H4 (cell line): ENCODE results near the gene GRM7. TPM values are rescaled to one million over a fixed set of nuclear protein-coding genes. Genes with fewer than 3 reads are reported as not detected.

Experiments
- DNase-seq: peaks from one replicate; pipeline ENCODE4 v3.0.0-alpha.2; 2015; ENCODE audit warnings: low spot score
- total RNA-seq: library from RNA; depleted of rRNA; stranded (reverse); fragments of >200 nt; shearing (Covaris generic); gene quantifications from 2 replicates; pipeline ENCODE4 v1.2.3, GENCODE V29; 2014

The GRM7 gene
- total RNA-seq, 1 experiment from 2014 or later, result not detected

GRCh38 chr3:6971933-6972332 lies 111.0 kb downstream of the GRM7 start:
- DNase-seq, result no peak

GRCh38 chr3:6985848-6986247 lies 124.9 kb downstream of the GRM7 start:
- no peak for DNase-seq

DNA sequence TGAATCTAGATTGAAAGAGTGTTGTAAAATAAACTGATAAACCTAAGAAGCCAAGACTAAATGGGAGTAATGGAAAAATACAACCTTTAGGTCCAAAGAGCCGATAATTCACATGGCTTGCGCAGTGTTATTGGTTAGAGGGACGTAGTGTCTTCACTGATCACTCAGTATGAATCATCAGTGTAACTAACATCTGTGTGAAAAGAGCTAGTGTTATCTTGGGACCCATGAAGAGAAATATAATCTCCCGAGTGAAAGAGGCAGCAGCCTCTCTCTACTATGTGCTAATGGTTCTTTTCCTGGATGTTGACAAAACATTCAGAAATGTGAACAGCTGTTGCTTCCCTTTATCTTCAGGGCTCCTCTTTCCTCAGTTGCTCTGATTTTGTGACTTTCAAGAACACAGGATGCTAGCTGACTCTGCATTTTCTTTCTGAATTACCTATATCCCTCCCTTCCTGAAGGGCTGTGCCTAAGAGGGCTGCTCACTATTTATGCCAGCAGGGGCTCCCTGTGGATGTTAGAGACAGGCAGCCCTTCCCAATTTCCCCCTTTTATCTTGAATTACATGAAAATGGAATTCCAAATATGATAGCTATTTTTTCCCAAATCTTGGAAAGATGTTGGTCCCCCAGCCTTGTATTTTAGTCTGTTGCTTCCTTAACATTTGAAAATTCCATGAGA lies 128.8 kb downstream of the GRM7 start:
- no peak for DNase-seq

- no peak for DNase-seq
These were observed 133.3 kb downstream of the GRM7 start for GRCh38 chr3:6994081-6994668.

- no peak for DNase-seq
These were observed 139.6 kb downstream of the GRM7 start for GRCh38 chr3:7000501-7000900.

- no peak for DNase-seq
These were observed 140.5 kb downstream of the GRM7 start for GRCh38 chr3:7001370-7001769.

DNA sequence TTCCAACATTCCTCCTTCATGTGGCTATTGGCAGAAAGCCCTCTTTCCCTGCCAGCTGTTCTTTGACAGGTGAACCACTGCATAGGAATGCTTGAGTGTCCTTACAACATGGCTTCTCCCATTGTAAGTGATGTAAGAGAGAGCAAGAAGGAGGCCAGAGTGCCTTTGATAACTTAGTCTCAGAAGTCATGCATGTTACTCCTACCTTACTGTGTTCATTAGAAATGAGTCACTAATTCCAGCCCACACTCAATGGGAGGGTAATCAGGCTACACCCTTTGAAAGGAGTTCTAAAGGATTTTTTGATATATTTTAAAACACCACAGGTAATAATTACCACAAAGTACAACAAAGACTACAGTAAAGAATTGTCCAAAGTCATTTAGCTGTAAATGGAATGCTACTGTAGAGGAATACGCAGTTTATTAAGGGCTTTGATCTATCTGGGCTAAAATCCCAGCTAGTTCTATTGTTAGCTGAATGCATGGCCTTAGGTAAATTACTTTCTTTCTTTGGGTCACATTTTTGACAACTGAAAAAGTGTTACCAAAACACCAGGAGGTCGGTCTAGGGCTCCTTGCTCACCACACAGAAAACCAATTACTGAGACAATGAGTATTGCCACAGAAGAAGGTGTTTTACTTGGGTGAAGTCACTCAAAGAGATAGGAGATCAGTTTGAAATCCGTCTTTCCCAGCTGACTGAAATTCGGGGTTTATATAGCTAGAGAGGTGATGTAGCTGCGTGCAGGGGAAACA lies 154.9 kb downstream of the GRM7 start:
- no peak for DNase-seq

DNA sequence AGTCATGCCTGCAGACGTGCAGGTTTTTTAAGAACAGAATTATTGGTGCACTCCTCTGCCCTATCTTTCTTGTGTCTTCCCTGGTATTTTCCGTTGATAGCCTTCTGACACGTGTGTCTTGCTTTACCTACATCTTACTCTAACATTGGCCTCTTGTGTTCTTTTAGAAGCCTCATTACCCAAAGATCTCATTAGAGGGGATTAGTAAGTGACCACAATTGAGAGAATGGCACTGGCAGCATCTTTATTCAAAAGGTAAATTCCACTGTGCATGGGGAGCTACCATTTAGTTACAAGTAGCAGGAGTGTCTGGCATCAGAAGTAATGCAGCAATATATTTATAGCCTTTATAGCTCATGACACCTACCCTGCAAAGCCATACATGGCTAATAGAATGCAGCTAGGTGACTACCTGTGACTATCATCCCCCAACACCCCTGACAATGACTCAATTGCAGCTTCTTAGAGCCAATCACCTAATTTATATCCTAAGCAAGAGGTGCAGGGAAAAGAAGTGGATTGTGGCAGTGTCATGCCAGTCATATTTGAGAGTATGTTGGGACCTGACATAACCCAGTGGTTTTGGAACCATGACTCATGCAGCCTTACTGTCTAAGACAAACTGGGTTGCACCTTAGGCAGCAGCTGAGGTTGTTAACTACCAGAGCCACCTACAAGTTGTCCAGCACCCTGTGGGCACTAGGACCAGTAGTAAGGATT lies 164.8 kb downstream of the GRM7 start:
- DNase-seq, result no peak

DNA sequence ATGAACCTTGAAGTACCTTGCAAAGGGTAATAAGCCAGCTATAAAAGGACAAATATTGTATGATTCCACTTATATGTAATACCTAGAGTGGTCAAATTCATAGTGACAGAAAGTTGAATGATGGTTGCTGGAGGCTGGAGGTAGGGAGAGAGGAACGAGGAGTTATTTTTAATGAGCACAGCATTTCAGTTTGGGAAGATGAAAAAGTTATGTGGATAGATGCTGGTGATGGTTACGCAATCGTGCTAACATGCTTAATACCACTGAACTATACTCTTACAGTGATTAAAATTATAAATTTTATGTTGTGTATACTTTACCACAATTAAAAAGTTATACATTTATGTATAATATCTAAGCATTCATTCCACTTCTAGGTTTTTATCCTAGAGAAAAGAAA lies 168.6 kb downstream of the GRM7 start:
- no peak for DNase-seq

GRCh38 chr3:7038394-7038793 lies 177.5 kb downstream of the GRM7 start:
- no peak for DNase-seq

- no peak for DNase-seq
These were observed 201.8 kb downstream of the GRM7 start for GRCh38 chr3:7062714-7063113.

DNA sequence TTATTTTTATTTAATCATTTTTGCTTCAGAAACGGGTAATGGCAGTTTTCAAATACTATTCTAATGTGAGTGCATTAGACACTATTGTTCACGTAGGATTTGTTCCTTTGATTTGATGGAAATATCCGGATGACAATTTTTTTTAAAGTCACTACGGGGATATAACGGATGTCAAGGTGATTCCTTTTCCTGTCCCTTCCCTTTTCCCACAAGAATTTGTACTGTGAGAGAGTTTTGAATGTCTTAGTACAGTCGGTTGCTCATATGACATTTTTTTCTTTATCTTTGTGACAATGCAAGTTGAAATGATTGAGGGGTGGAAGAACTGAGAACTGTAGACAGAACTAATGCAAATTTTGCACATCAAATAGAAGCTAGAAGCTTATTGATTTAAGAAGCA lies 209.5 kb downstream of the GRM7 start:
- no peak for DNase-seq

DNA sequence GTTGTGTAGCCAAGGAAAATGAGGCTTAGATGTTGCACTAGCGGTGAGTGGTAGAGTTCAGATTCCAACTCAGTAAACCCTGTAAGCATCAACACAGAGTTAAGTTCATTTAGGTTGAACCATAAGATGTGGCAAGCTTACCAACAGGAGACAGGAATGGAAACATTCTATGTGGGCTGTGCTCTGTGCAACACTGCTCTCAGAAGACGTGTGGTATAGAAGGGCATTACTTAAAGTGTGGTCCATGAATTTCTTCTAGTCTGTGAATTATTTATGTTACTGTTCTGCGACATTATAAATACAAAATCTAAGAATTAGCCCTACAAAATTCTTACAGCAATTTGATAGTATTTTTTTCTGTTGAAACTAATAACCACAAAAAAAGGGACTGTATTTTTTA lies 213.3 kb downstream of the GRM7 start:
- no peak for DNase-seq

DNA sequence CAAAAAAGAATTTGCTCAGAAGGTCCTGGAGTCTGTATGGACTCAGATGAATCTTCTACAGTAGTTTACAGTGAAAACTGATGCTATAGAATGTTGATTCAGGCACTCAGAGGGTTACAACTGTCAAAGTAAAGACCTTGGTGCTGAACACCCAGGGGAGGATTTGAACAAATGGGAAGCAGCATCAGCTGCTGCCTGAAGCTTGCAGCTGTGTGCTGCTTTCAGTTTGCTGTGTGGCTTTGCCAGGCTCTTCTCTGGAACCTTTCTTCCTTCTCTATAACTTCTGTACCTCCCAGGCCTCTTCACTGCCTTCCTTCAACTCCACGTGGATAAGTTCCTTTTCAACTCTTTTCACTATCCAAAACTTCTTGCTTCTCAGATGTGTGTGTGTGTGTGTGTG lies 214.2 kb downstream of the GRM7 start:
- DNase-seq, result no peak

DNA sequence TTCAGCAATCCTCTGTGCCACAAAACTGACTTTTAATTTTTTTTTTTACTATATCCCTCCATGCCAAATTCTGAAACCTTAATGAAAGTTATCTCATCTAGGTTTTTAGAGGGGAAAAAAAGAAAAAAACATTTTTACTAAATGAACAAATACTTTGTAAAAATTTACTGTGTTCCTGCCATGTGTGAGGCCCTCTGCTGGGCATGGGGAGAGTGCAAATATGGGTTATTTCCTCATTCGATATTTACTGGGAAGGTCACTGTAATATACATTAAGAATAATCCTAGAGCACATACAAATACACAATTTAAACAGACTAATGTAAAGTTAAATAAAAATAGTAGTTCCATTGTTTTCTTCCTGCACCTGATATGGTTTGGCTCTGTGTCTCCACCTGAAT lies 215.0 kb downstream of the GRM7 start:
- DNase-seq, result no peak

- no peak for DNase-seq
These were observed 221.3 kb downstream of the GRM7 start for GRCh38 chr3:7082244-7082643.

- DNase-seq, result no peak
These were observed 225.5 kb downstream of the GRM7 start for GRCh38 chr3:7086417-7086816.

DNA sequence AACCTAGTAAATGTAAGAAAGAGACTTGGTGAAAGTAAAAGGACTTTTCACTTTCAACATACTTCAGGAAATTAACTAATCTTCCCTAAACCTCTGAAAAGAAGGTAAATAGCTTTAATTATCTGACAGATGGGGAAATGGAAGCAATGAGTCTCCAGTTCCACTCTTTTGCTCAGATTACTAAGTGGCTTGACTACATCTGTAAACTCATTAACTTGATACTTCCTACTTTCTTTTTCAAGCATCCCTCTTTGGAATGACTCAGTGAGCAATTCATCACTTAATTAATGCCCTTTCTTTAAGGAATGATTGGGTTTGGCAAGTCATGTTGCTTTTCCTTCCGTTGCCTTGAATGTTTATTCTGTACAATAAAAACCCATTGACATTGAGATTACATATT lies 234.2 kb downstream of the GRM7 start:
- DNase-seq, result no peak

- no peak for DNase-seq
These were observed 239.2 kb downstream of the GRM7 start for GRCh38 chr3:7100136-7100535.

DNA sequence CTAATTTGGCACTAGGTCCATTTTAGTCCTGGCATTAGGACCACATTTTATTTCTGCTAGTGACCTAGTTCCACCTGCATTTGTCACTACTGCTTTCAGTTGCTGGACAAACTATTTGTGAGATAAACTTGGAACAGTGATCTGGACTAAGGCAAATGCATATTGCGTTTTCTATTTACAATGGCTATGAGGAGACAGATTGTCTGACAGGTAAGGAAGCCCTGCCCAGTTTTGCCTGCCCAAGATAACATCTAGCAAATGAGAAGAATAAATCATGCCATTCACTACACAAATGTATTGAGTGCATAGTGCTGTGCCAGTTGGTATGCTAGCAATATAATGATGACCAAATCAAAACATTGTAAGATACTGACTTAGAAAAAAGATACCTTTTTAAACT lies 245.7 kb downstream of the GRM7 start:
- DNase-seq, result no peak

- DNase-seq, result no peak
These were observed 251.7 kb downstream of the GRM7 start for GRCh38 chr3:7112523-7113056.

- DNase-seq, result peak; percentile 16
These were observed 283.9 kb downstream of the GRM7 start for GRCh38 chr3:7144697-7145308.
